ENCODE data around the gene SLC6A8. TPM values are rescaled to one million over a fixed set of nuclear protein-coding genes. Genes with fewer than 3 reads are reported as not detected.

SLC6A8 gene
- total RNA-seq, 1 donor from 2014 or later: 22.0 TPM

Small RNAs within 50 kb of the gene (small RNA-seq; reads per million reads assigned to genes)
- not detected for gene RN7SL687P (ENCODE audit: low replicate concordance)

Other genes with a start within 250 kb of the SLC6A8 start
- gene TREX2, start 241.9 kb upstream of the SLC6A8 start, total RNA-seq: 6.1 TPM
- 12.9 TPM for gene HAUS7, start 217.3 kb upstream of the SLC6A8 start, total RNA-seq
- 28.1 TPM for gene BGN, start 192.9 kb upstream of the SLC6A8 start, total RNA-seq
- gene ATP2B3, start 170.3 kb upstream of the SLC6A8 start, total RNA-seq: 0.10 TPM
- 11.1 TPM for gene CCNQ, start 88.8 kb upstream of the SLC6A8 start, total RNA-seq
- gene DUSP9, start 40.7 kb upstream of the SLC6A8 start, total RNA-seq: 0.10 TPM
- gene PNCK, start 14.1 kb upstream of the SLC6A8 start, total RNA-seq: 0.99 TPM
- gene BCAP31, start 36.5 kb downstream of the SLC6A8 start, total RNA-seq: 92.8 TPM
- gene ABCD1, start 36.9 kb downstream of the SLC6A8 start, total RNA-seq: 4.0 TPM
- 2.2 TPM for gene PLXNB3, start 76.3 kb downstream of the SLC6A8 start, total RNA-seq
- gene SRPK3, start 93.1 kb downstream of the SLC6A8 start, total RNA-seq: 6.7 TPM
- 26.6 TPM for gene IDH3G, start 106.4 kb downstream of the SLC6A8 start, total RNA-seq
- 99.7 TPM for gene SSR4, start 106.7 kb downstream of the SLC6A8 start, total RNA-seq
- 3.1 TPM for gene PDZD4, start 142.6 kb downstream of the SLC6A8 start, total RNA-seq
- 3.6 TPM for gene L1CAM, start 198.2 kb downstream of the SLC6A8 start, total RNA-seq
- gene AVPR2, start 216.7 kb downstream of the SLC6A8 start, total RNA-seq: 0.89 TPM
- gene ARHGAP4, start 238.3 kb downstream of the SLC6A8 start, total RNA-seq: 14.4 TPM
- 25.9 TPM for gene NAA10, start 247.1 kb downstream of the SLC6A8 start, total RNA-seq